Esophagus squamous epithelium (tissue), 5 donors: ENCODE data around the gene ENPP3. TPM values are rescaled to one million over a fixed set of nuclear protein-coding genes. Genes with fewer than 3 reads are reported as not detected.

ENCODE experiments used
- DNase-seq: peaks from one replicate; lab custom pipeline; 2025; lab: John Stamatoyannopoulos, UW
- H3K27ac ChIP-seq, 4 donors: fragments of 200-600 bp; sonication (generic); one replicate each; pipeline ENCODE4 v1.5.1; 2016 to 2019; ENCODE audit warnings: mild to moderate bottlenecking in 1 of 4
- H3K27me3 ChIP-seq, 4 donors: fragments of 200-600 bp; sonication (generic); 1 replicate in 3 of 4; 2 replicates in 1 of 4; pipeline versions ENCODE4 v1.5.1 to v1.6.0; 2017 to 2021; ENCODE audit warnings: antibody characterized with exemption in 1 of 4
- H3K36me3 ChIP-seq, 3 donors: fragments of 200-600 bp; sonication (generic); one replicate each; pipeline ENCODE4 v1.5.1; 2016 to 2019
- H3K4me1 ChIP-seq, 3 donors: fragments of 200-600 bp; sonication (generic); one replicate each; pipeline ENCODE4 v1.5.1; 2017 to 2019
- H3K4me3 ChIP-seq, 4 donors: fragments of 200-600 bp; sonication (generic); 1 replicate in 3 of 4; 2 replicates in 1 of 4; pipeline ENCODE4 v1.5.1; 2016 to 2019; ENCODE audit warnings: mild to moderate bottlenecking in 2 of 4, moderate library complexity in 1 of 4
- H3K9me3 ChIP-seq, 3 donors: fragments of 200-600 bp; sonication (generic); one replicate each; pipeline ENCODE4 v1.5.1; 2016 to 2019
- POLR2A ChIP-seq, 4 donors: fragments of 450-650 bp; IDR thresholded peaks; one replicate each; pipeline ENCODE4 v1.6.1; 2017; ENCODE audit warnings: antibody characterized with exemption in 4 of 4, mild to moderate bottlenecking in 4 of 4, moderate library complexity in 3 of 4
- WGBS, 2 donors: methylation state at CpG; one replicate each; pipeline ENCODE4 v1.1.5; 2018; 5-methylcytosine and 5-hydroxymethylcytosine counted together
- intact Hi-C: fragments of 100-400 bp; cut with DNase I; formaldehyde crosslinking; loops from one replicate; pipeline ENCODE4 v1.15.0; 2022
- total RNA-seq, 4 donors: library from RNA; depleted of rRNA; stranded (reverse); fragments of >200 nt; gene quantifications; one replicate each; pipeline ENCODE4 v1.1.0, GENCODE V29; 2016
- TF ChIP-seq, protein P1 (sequence below), 6 experiments: fragments of 450-650 bp in 4 of 6; fragments of 200-600 bp in 2 of 6; sonication (generic) in 2 of 6; IDR thresholded peaks; one replicate each; pipeline ENCODE4 v1.5.1; 2016 to 2019; ENCODE audit warnings: antibody characterized with exemption in 6 of 6, mild to moderate bottlenecking in 4 of 6, moderate library complexity in 4 of 6
- donor health status: DM: yes; HTN: yes; CAD: no.

The ENPP3 gene
- total RNA-seq, 4 donors from 2014 or later: 0.06 to 2.3 (median 0.17) TPM

DNA sequence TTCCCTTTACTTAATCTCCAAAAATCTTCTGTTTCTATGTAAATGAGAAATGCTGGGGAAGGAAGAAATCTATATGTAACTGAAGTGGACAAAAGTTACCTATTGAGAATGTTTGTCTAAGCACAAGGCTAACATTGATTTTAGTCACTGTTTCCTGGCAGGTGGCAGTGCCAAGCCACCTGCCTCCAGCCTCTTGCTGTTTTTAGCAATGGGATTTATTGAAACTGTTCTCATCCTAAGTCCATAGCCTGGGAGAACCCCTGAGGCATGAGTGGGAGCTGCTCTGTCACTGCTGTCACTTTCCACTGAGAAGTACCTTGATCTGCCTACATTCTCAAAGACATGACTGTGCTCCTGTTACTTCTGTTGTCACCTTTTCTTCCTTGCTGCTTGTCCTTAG, 14.7 kb downstream of the ENPP3 start:
- TF ChIP-seq, protein P1, sequence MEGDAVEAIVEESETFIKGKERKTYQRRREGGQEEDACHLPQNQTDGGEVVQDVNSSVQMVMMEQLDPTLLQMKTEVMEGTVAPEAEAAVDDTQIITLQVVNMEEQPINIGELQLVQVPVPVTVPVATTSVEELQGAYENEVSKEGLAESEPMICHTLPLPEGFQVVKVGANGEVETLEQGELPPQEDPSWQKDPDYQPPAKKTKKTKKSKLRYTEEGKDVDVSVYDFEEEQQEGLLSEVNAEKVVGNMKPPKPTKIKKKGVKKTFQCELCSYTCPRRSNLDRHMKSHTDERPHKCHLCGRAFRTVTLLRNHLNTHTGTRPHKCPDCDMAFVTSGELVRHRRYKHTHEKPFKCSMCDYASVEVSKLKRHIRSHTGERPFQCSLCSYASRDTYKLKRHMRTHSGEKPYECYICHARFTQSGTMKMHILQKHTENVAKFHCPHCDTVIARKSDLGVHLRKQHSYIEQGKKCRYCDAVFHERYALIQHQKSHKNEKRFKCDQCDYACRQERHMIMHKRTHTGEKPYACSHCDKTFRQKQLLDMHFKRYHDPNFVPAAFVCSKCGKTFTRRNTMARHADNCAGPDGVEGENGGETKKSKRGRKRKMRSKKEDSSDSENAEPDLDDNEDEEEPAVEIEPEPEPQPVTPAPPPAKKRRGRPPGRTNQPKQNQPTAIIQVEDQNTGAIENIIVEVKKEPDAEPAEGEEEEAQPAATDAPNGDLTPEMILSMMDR (IDR thresholded peaks at IDR 0.05): no peak
- no peak for TF ChIP-seq POLR2A (IDR thresholded peaks at IDR 0.05)
- Histone ChIP-seq H3K4me3 (no peak overlapping the region), H3K27me3 (no peaks in the 10 kb centered on the region), H3K4me1 (no peaks in the 10 kb centered on the region), H3K36me3 (no peaks in the 10 kb centered on the region), H3K27ac (no peak overlapping the region), H3K9me3 (no peaks in the 10 kb centered on the region)
- DNase-seq: no peak
- intact Hi-C loops: no loop called here

DNA sequence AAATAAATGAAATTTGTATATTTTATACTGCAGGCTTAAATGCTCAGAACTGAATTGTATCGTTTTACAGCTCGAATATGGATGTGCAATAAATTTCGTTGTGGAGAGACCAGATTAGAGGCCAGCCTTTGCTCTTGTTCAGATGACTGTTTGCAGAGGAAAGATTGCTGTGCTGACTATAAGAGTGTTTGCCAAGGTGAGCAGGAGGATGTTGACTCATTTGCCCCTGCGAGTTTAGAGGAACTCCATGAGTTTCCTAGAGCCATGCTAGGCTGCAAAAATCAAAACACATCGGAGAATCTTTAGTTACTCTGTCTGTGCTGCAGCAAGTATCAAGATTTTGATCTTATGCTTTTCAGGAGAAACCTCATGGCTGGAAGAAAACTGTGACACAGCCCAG, 15.4 kb downstream of the ENPP3 start:
- Histone ChIP-seq H3K4me3 (no peak overlapping the region), H3K27me3 (no peaks in the 10 kb centered on the region), H3K9me3 (no peaks in the 10 kb centered on the region), H3K36me3 (no peaks in the 10 kb centered on the region), H3K4me1 (no peaks in the 10 kb centered on the region), H3K27ac (no peak overlapping the region)
- WGBS, 2 donors: 41 to 47% methylated on average over 5 of the region's 5 CpGs
- TF ChIP-seq POLR2A (IDR thresholded peaks at IDR 0.05): no peak
- TF ChIP-seq, protein P1 (IDR thresholded peaks at IDR 0.05): no peak
- intact Hi-C loops: no loop called here
- DNase-seq: no peak

DNA sequence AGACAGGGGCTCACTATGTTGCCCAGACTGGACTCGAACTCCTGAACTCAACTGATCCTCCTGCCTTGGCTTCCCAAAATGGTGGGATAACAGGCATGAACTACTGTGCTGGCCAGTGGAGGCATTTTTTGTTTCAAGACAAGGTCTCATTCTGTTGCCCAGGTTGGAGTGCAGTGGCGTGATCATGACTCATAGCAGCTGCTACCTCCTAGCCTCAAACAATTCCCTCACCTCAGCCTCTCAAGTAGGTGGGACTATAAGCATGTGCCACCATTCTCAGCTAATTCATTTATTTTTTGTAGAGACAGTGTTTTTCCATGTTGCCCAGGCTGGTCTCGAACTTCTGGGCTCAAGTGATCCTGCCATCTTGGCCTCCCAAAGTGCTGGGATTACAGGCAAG, 17.2 kb downstream of the ENPP3 start:
- Histone ChIP-seq H3K4me1 (no peaks in the 10 kb centered on the region), H3K4me3 (no peak overlapping the region), H3K9me3 (no peaks in the 10 kb centered on the region), H3K36me3 (no peaks in the 10 kb centered on the region), H3K27me3 (no peaks in the 10 kb centered on the region), H3K27ac (no peak overlapping the region)
- DNase-seq: no peak
- intact Hi-C loops: no loop called here
- TF ChIP-seq, protein P1 (IDR thresholded peaks at IDR 0.05): no peak
- no peak for TF ChIP-seq POLR2A (IDR thresholded peaks at IDR 0.05)
- WGBS, 2 donors: 76 to 88% methylated on average over 3 of the region's 3 CpGs

DNA sequence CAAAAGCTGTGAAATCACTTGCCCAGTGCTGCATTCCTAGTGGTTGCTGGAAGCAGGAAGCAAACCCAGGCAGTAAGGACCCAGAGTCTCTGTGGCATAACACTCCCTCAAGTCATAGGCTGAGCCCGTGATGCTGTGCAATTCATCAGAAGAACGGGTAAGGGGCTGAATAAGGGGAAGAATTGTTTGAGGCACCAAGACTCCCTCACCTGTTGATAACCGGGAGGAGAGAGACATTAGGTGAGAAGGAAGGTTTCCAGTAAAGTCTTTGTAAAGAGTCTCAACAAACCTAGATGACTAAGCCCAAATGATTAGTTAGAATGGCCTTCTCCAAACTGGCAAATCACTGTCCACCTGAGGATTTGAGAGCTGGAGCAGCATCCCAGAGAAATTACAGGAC, 18.3 kb downstream of the ENPP3 start:
- Histone ChIP-seq H3K36me3 (no peaks in the 10 kb centered on the region), H3K9me3 (no peaks in the 10 kb centered on the region), H3K27me3 (no peaks in the 10 kb centered on the region), H3K4me3 (no peak overlapping the region), H3K27ac (no peak overlapping the region), H3K4me1 (no peaks in the 10 kb centered on the region)
- TF ChIP-seq POLR2A (IDR thresholded peaks at IDR 0.05): no peak
- TF ChIP-seq, protein P1 (IDR thresholded peaks at IDR 0.05): no peak
- WGBS, 2 donors: 75 to 95% methylated on average over 2 to 3 of the region's 3 CpGs
- DNase-seq: no peak
- intact Hi-C loops: no loop called here

DNA sequence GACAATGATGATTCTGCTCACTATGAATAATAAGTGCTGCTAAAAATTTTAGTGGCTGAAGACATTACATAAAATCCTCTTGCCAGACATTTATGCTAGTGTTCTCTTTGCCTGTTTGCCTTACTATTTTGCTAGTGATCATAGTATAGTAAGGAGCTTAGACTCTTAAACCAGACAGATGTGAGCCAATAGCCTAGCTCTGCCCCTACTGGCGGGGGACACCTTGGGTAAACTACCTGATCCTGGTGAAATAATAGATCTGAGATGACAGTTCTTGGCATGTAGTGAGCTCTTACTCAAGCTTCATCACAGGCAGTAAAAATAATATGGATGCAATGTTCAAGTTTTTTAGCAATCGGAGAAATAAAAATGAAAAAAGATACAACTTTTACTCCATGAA, 18.8 kb downstream of the ENPP3 start:
- DNase-seq: no peak
- TF ChIP-seq, protein P1 (IDR thresholded peaks at IDR 0.05): no peak
- no peak for TF ChIP-seq POLR2A (IDR thresholded peaks at IDR 0.05)
- Histone ChIP-seq H3K27ac (no peak overlapping the region), H3K36me3 (no peaks in the 10 kb centered on the region), H3K27me3 (no peaks in the 10 kb centered on the region), H3K4me3 (no peak overlapping the region), H3K4me1 (no peaks in the 10 kb centered on the region), H3K9me3 (no peaks in the 10 kb centered on the region)
- intact Hi-C loops: no loop called here
- 85 to 93% methylated on average over 1 to 2 of the region's 2 CpGs for WGBS, 2 donors
